HG02798 (cell line): Measurements from ENCODE around the gene RNF224.

Experiments
- ATAC-seq: cut with Tn5 transposase; IDR thresholded peaks from one replicate; pipeline ENCODE4 v1.9.1; 2021; ENCODE audit warnings: mild to moderate bottlenecking; ENCODE audit not compliant: unreplicated experiment, poor library complexity

The RNF224 gene

DNA sequence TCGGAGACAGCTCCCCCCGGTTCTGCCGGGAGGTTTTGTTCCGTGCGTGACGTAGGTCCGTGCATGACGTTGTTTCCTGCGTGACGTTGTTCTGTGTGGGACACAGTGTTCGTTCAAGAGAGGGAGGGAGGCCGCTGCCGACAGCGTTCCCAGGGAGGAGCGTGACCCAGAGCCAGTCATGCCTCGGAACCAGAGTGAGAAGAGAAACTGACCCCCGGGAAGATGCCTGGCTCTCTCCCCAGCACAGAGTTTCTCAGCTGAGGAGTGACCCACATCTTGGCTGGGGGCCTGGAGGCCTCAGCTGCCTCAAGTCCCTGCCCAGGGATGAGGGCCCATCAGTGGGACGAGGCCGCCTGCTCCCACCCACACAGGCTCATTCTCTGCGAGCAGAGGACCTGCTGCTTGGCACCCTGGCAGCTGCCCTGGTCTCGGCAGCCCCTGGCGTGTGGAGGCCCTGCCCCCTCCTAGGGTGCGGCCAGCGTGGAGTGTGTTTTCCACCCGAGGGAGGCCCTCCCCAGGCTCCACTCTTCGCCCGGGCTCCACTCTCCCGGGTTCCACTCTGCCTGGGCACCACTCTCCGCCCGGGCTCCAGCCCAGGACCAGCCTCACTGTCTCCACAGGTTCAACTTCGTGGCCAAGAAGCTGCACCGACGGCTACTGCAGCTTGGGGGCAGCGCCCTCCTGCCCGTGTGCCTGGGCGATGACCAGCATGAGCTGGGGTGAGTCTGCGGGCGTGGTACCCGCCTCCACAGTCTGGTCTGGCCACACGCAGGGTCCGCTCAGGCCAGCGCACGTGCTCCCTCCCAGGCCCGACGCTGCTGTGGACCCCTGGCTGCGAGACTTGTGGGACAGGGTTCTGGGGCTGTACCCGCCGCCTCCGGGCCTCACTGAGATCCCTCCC, 13.9 kb upstream of the RNF224 start:
- ATAC-seq = no peak

- no peak for ATAC-seq
Measured at GRCh38 chr9:137214620-137215019, 12.7 kb upstream of the RNF224 start.

DNA sequence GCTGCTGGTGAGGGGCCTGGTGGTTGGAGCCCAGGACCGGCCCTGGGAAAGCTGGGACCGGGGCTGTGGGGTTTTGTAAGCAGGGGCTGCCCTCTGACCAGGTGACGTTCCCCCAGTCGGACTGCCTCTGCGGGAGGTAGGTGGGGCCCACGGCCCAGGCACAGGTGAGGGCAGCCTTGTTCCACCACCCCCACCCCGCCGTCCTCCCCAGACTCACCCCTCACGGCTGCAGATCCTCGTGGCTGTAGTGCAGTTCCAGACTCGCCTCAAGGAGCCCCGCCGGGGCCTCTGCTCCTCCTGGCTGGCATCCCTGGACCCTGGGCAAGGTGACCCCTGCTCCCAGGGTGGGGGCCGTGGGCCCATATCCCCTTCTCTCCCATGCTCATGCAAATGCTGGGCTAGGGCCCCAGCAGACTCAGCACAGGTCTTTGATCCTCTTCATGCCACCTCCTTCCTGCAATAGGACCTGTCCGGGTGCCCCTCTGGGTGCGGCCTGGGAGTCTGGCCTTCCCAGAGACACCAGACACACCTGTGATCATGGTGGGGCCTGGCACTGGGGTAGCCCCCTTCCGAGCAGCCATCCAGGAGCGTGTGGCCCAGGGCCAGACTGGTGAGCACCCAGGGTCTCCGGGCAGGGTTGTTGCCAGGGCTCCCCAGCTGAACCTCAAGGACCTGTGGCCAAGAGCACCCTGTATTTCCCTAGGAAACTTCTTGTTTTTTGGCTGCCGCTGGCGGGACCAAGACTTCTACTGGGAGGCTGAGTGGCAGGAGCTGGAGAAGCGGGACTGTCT, 11.9 kb upstream of the RNF224 start:
- no peak for ATAC-seq

DNA sequence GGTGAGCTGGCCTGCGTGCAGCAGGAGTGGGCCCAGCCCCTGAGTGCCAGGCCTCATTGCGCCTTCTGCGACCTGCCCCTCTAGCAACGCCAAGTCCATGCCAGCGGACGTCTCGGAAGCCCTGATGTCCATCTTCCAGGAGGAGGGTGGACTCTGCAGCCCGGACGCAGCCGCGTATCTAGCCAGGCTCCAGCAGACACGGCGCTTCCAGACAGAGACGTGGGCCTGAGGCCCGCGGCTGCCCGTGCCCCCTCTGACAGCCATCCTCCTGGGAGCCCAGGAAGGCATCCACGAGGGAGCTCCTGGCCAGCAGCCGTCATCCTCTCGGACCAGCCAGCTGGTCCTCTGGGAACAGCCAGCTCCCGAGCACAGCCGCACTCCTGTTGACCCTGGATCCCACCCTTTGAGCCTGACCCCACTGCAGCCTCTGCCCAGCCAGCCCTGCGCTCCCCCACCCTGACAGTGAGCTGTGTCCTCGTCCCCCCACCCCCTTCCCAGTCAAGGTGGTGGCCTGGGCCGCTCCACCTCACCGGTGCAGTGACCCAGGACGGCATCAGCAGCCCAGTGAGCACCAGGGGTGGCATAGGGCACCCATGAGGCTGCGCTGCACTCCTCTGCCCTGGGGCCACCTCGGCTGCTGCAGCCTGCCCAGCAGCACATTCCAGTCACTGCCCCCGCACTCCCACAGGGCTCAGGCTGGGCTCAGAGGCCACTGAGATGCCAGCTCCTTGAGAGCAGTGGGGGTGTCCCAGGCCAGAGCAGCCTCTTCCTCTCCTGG, 10.9 kb upstream of the RNF224 start:
- ATAC-seq = no peak

- no peak for ATAC-seq
Measured at GRCh38 chr9:137217276-137218211, 9.8 kb upstream of the RNF224 start.

DNA sequence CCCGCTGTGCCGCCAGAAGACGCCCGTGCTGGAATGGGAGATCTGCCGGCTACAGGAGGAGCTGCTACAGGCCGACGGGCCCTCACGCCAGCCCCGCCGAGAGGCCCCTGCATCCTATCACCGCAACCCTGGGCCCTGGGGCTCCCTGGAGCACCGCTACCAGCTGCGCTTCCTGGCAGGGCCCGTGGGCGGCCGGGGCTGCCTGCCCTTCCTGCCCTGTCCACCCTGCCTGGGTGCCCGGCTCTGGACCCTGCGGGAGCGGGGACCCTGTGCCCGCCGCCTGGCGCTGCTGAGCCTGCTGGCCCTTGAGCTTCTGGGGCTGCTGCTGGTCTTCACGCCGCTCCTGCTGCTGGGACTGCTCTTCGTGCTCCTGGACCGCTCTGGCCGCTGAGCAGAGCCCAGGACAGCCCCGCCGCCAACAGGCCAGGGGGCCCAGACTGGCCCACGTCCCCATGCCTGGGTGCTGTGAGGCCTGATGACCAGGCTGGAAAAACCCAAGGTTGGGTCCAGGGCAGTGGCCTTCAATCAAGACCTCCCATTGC, 9.0 kb upstream of the RNF224 start:
- no peak for ATAC-seq

- no peak for ATAC-seq
Measured at GRCh38 chr9:137218754-137219271, 8.5 kb upstream of the RNF224 start.

DNA sequence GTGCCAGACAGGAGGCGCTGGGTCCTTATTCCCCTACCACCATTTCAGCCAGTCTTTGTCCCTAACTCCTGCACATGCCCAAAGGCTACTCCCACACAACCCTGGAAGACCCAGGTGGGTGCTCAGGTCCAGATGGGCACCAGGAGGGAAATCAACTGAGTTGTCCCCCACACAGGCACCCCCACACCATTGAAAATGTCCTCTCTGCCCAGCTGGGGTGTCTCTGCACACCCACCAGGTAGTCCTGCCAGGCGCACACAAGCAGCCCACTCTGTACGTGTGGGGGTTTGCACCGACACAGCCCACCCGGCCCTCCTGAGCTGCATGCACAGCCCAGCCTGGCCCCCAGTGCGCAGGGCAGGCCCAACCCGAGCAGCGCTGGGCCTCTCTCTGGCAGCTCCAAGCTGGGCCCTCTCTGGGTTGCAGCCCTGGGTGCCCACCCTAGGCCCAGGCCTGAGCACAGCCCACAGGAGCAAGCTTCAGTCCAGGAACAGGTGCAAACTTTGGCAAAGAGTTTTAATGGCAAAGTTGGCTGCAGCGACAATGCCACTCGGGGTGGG, 7.5 kb upstream of the RNF224 start:
- ATAC-seq = no peak

DNA sequence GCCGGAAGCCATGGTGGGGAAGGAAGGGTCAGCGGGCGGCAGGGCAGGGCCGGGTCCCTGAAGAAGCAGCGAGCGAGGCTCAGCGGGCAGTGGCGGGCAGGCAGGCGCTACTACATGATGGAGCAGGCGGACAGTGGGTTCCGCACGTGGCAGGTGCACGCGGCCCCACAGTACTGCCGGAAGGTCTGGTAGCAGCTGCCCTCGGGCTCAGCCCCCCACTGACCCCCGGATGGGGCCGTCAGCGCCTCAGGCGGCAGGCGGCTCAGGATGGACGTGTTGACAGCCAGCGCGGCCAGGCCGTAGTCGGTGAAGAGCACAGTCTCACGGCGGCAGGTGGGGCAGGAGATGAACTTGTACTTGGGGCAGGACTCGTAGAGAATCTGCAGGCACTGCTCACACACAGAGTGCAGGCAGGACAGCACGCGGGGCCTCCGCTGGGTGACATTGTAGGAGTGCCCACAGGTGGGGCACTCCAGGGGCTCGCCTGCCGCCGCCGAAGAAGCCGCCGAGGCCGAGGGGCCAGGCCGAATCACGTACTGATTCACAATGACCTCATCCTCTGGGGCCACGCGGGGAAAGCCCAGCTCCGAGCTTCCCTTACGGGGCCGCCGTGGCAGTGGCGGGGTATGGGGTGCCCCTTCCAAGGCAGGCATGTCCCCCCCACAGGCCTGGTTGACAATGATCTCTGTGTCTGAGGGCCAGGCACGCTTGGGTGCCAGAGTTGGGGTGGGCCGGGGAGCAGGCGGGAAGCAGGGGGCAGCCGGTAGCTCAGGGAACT, 6.8 kb upstream of the RNF224 start:
- ATAC-seq = no peak

DNA sequence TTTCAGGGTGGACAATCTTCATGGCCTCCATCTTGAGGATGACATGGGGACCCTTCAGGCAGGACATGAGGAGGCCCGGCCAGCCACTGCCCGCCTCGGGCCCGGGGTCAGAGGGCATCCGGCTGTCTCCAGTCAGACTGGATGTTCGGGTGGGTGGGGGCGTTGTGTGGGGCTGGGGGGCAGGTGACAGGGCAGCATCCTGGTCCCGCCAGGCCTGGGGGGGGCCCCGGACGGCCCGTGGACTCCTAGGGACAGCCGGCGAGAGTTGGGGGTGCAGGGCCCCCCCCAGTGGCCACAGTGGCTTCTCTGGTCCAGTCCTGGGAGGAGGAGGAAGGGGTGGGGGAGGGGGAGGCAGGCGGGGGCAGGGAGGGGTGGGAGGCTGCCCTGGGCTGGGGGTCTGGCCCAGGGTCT, 6.2 kb upstream of the RNF224 start:
- no peak for ATAC-seq

DNA sequence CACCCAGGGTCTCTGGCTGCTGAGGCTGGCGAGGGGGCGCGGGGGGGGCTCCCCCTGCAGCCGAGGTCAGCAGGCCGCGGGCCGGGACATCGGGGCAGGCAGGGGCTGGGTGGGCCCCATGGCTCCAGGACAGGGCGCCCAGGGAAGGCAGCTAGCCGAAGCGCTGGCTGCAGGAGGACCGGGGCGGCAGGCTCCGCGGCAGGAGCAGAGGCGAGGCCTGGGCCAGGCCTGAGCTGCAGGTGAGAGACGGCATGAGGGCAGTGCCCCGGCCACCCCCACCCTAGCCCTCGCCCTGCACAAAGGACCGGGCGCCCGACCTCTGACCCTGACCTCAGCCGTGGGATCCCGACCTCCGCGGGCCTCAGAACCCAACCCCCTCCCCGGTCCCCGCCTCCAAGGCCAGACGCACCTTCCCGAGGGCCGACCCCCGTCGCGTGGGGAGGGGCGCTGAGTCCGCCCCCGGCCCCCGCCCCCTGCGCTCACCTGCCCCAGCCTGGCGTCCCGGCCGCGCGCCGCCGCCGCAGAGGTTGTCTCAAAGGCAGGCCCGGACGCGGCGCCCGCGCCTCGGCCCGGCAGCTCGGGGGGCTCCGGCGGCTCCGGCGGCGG, 5.7 kb upstream of the RNF224 start:
- ATAC-seq = no peak

DNA sequence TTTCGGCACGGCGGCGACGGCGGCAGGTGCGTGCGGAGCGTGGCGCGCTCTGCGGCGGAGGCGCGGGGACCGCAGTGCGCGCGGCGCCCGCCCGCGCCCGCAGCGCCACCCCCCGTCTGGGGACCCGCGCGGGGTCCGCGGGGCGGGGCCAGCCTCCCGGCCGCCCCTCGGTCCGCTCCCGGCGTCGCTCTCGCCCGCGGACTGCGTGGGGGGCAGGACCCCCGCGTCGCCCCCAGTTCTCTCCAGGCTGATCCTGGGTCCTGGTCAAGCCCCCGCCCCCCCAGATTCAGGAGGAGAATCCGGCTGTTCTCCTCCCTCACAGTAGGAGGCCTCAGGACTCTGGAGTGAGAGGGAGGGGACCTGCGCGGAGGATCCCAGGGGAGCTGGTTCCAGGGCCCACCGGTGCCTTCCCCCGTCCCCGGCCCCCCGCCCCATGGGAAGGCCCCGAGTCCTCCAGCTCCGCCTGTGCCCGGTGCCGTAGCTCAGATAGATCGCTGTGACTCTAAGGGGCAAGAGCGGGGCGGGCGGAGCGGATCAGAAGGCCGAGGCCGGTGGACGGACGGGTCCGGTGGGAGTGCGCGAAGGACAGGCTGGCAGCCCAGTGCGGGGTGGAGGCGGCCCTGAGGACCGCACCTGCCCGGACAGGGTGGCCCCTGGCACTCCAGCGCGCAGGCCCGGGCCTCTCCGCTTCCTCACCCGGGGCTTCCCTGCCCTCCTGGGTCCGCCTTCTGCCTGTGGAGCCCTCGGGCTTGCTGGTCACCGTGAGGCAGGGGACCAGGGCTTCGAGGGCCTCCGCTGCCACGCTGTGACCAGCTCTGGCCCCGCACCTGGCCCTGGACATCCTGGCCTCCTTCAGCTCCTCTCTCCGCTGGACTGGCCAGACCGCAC, 4.9 kb upstream of the RNF224 start, which contains the start of gene RNF208:
TSS of gene RNF208 (minus strand) at position 51 of the 888 bp plus-strand sequence. CDS start 1,028 bp downstream, outside the sequence.
- ATAC-seq = no peak

GRCh38 chr9:137223078-137223970, 4.0 kb upstream of the RNF224 start:
- peak; percentile 84 for ATAC-seq

DNA sequence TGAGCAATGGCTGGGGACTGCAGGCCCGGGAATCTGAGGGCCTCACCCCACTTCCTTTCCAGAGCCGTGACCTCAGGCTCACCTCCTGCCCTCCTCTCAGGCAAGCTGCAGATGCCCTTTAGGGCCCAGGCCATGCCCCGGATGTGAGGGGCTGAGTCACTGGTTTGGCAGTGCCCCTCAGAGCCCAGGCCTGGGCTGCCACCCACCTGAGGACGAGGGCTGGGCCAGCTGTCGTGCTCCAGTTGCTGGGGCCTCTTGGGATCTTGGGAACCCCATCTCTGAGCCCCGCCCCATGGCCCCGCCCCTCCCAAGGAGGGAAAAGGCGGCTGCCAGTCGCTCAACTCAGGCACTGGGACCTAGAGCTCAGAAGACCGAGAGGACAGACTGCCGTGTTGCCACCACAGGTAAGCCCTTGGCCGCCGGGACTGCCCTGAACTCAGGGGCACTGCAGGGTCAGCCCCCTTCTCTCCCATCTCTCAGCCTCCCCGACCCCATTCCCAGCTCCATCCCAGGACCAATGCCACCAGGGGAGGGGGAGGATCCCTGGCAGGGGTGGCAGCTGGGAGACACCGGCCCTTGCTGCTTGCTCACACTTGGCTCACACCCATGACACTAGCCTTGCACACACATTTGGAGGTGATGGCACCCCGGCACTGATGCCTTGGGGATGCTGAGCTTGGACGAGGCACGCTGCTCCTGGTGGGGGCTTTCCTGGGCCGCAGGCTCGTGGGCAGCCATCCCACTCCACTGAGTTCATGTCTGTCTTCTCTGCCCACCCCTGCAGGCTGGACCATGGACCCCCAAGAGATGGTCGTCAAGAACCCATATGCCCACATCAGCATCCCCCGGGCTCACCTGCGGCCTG, 2.2 kb upstream of the RNF224 start, which contains the start of gene CYSRT1:
TSS of gene CYSRT1 (plus strand) at position 345 of the 865 bp plus-strand sequence. CDS start at position 793, 448 bp downstream.
- ATAC-seq = no peak
